Testis (tissue), 3 donors: ENCODE measurements around the gene KLHDC10. TPM values are rescaled to one million over a fixed set of nuclear protein-coding genes. Genes with fewer than 3 reads are reported as not detected.
A peak's percentile ranks its signal among the peaks of the same experiment; 100 is the strongest.

Source experiments
- DNase-seq: peaks from one replicate; pipeline ENCODE4 v3.0.0-alpha.2; 2019
- H3K27ac ChIP-seq, 2 donors: fragments of 200-600 bp; sonication (generic); one replicate each; pipeline ENCODE4 v1.5.1; 2019
- H3K27me3 ChIP-seq: fragments of 200-600 bp; sonication (generic); one replicate; pipeline ENCODE4 v1.5.1; 2019
- H3K36me3 ChIP-seq: fragments of 200-600 bp; sonication (generic); one replicate; pipeline ENCODE4 v1.5.1; 2017; ENCODE audit warnings: low read depth; ENCODE audit errors: missing control alignments
- H3K4me1 ChIP-seq: fragments of 200-600 bp; sonication (generic); one replicate; pipeline ENCODE4 v1.5.1; 2019
- H3K4me3 ChIP-seq, 2 donors: fragments of 200-600 bp; sonication (generic); one replicate each; pipeline ENCODE4 v1.5.1; 2017 to 2019
- H3K9me3 ChIP-seq: fragments of 200-600 bp; sonication (generic); one replicate; pipeline ENCODE4 v1.5.1; 2017
- POLR2A ChIP-seq: fragments of 450-650 bp; IDR thresholded peaks from one replicate; pipeline ENCODE4 v1.6.1; 2017; ENCODE audit warnings: antibody characterized with exemption, mild to moderate bottlenecking, moderate library complexity
- WGBS, 2 donors: methylation state at CpG; one replicate each; pipeline ENCODE4 v1.1.5; 2018; 5-methylcytosine and 5-hydroxymethylcytosine counted together
- intact Hi-C: fragments of 100-400 bp; cut with DNase I; formaldehyde crosslinking; loops from one replicate; pipeline ENCODE4 v1.15.1; 2023; ENCODE audit warnings: low total_unique reads
- polyA plus RNA-seq: library from polyadenylated mRNA; stranded (reverse); fragments of 350-450 nt; fragmentation: Illumina TruSeq; extraction: RNeasy Lipid Tissue Mini Kit (QIAGEN cat#74804); gene quantifications from one replicate; pipeline ENCODE4 v1.2.3, GENCODE V29; 2014; ENCODE audit warnings: low read depth, low replicate concordance; ENCODE audit not compliant: insufficient read depth
- total RNA-seq, 2 donors: library from RNA; depleted of rRNA; stranded (reverse); fragments of >200 nt; gene quantifications; one replicate each; pipeline ENCODE4 v1.2.3, GENCODE V29; 2016
- TF ChIP-seq, protein P1 (sequence below), 3 experiments: fragments of 450-650 bp in 2 of 3; fragments of 200-600 bp in 1 of 3; sonication (generic) in 1 of 3; IDR thresholded peaks; one replicate each; pipeline ENCODE4 v1.5.1; 2016 to 2019; ENCODE audit warnings: antibody characterized with exemption in 3 of 3, mild to moderate bottlenecking in 2 of 3, moderate library complexity in 1 of 3

The KLHDC10 gene
- total and polyA plus RNA-seq, 3 donors from 2014 or later: 38.4 to 122 (median 44.3) TPM

DNA sequence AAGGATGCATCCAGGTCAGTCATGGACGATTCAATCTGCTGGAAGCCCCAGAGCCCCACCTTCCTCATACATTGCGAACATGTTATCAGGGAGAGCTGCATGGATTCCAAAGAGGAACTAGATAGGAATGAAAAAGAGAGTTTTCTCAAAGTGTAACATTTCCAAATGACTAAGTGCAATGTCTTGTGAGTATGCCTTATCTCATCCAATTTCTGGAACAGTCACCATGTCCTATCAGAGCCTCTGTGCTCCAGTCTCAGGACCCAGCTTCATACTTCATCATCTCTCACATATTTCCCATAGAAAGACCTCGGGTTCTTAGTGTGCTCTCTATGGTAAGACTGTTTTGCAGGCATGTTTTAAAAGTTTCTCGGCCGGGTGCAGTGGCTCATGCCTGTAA is 45.9 kb upstream of the KLHDC10 start:
- Histone ChIP-seq H3K27me3 (no peaks in the 10 kb centered on the region), H3K9me3 (no peaks in the 10 kb centered on the region), H3K4me1 (no peaks in the 10 kb centered on the region), H3K4me3 (no peak overlapping the region), H3K36me3 (no peaks in the 10 kb centered on the region), H3K27ac (no peak overlapping the region)
- TF ChIP-seq, protein P1, sequence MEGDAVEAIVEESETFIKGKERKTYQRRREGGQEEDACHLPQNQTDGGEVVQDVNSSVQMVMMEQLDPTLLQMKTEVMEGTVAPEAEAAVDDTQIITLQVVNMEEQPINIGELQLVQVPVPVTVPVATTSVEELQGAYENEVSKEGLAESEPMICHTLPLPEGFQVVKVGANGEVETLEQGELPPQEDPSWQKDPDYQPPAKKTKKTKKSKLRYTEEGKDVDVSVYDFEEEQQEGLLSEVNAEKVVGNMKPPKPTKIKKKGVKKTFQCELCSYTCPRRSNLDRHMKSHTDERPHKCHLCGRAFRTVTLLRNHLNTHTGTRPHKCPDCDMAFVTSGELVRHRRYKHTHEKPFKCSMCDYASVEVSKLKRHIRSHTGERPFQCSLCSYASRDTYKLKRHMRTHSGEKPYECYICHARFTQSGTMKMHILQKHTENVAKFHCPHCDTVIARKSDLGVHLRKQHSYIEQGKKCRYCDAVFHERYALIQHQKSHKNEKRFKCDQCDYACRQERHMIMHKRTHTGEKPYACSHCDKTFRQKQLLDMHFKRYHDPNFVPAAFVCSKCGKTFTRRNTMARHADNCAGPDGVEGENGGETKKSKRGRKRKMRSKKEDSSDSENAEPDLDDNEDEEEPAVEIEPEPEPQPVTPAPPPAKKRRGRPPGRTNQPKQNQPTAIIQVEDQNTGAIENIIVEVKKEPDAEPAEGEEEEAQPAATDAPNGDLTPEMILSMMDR (IDR thresholded peaks at IDR 0.05): no peak
- no peak for TF ChIP-seq POLR2A
- 83 to 86% methylated on average over 5 of the region's 5 CpGs for WGBS, 2 donors
- intact Hi-C loops: no loop called here
- no peak for DNase-seq

DNA sequence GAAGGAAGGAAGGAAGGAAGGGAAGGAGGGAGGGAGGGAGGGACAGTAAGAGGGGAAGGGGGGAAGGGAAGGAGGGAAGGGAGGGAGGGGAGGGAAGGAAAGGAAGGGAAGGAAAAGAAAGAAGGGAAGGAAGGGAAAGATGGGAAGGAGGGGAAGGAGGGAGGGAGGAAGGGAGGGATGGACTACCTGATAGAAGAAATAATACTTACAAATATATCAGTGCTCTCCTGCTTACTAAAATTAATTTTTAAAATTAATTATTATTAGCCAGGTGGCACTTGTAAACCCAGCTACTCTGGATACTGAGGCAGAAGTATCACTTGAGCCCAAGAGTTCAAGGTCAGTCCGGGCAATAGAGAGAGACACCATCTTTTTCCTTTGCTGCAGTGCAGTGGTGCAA is 37.6 kb upstream of the KLHDC10 start:
- WGBS, 2 donors: 75 to 79% methylated on average over 1 of the region's 1 CpG
- DNase-seq: no peak
- no peaks in the 10 kb centered on the region for H3K36me3 ChIP-seq
- TF ChIP-seq, protein P1 (IDR thresholded peaks at IDR 0.05): no peak
- no peak for TF ChIP-seq POLR2A
- H3K4me1 ChIP-seq: no peaks in the 10 kb centered on the region
- H3K27ac ChIP-seq: no peak overlapping the region
- H3K27me3 ChIP-seq: no peaks in the 10 kb centered on the region
- no peak overlapping the region for H3K4me3 ChIP-seq
- no peaks in the 10 kb centered on the region for H3K9me3 ChIP-seq
- intact Hi-C loops: no loop called here

DNA sequence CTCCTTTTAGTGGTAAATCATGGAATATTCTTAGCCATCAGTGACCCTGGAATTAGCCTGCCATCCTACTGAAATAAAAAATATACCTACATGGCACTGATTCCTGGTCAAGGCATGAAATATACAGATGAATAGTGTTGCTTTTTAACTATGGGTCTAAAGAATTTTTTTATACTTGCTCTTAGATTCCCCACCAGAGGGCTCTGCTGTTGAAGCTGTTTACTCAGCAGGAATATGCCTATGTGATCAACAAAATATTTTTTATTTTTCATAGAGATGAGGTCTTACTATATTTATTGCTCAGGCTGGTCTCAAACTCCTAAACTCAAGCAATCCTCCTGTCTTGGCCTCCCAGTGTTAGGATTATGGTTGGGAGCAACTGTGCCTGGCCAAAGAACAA is 32.6 kb upstream of the KLHDC10 start:
- no peak for TF ChIP-seq POLR2A
- TF ChIP-seq, protein P1 (IDR thresholded peaks at IDR 0.05): peak in 1 of 3 experiments; percentile 37
- H3K4me3 ChIP-seq: no peak overlapping the region
- H3K9me3 ChIP-seq: no peaks in the 10 kb centered on the region
- no peaks in the 10 kb centered on the region for H3K4me1 ChIP-seq
- no peaks in the 10 kb centered on the region for H3K36me3 ChIP-seq
- DNase-seq: no peak
- H3K27me3 ChIP-seq: no peaks in the 10 kb centered on the region
- intact Hi-C loops: no loop called here
- H3K27ac ChIP-seq: no peak overlapping the region

DNA sequence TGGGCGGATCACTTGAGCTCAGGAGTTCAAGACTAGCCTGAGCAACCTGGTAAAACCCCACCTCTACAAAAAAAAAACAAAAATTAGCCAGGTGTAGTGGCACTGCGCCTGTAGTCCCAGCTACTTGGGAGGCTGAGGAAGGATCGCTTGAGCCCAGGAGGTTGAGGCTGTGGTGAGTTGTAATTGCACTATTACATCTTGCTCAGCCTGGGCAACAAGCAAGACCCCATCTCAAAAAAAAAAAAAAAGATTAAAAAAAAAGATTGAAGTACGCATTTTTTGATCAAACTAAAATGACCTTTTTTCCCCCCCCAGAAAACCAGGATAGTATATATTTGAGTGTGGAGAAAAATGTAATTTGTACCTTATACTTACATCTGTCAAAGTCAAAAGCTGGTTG is 29.8 kb upstream of the KLHDC10 start:
- Histone ChIP-seq H3K27me3 (no peaks in the 10 kb centered on the region), H3K4me1 (no peaks in the 10 kb centered on the region), H3K4me3 (no peak overlapping the region), H3K36me3 (no peaks in the 10 kb centered on the region), H3K27ac (no peak overlapping the region), H3K9me3 (no peaks in the 10 kb centered on the region)
- 93 to 97% methylated on average over 4 of the region's 4 CpGs for WGBS, 2 donors
- DNase-seq: no peak
- intact Hi-C loops: no loop called here
- no peak for TF ChIP-seq POLR2A
- TF ChIP-seq, protein P1 (IDR thresholded peaks at IDR 0.05): no peak

DNA sequence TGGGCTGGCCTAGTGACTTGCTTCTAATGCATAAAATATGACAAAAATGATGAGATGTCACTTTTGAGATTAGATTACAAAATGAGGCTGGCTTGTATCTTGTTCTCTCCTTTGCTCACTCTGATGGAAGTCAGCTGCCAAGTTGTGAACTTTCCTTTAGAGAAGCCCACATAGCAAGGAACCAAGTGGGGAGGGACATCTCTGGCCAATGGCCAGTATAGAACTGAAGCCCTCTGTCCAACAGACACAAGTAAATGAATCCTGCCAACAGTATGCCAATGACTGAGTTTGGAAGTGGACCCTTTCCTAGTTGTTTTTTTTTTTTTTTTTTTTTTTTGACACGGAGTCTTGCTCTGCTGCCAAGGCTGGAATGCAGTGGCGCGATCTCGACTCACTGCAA is 22.5 kb upstream of the KLHDC10 start:
- TF ChIP-seq POLR2A: no peak
- TF ChIP-seq, protein P1 (IDR thresholded peaks at IDR 0.05): no peak
- intact Hi-C loops: no loop called here
- no peak overlapping the region for H3K27ac ChIP-seq
- no peaks in the 10 kb centered on the region for H3K9me3 ChIP-seq
- H3K27me3 ChIP-seq: no peaks in the 10 kb centered on the region
- peaks cover 10% of the 10 kb centered on the region for H3K4me1 ChIP-seq
- H3K4me3 ChIP-seq: no peak overlapping the region
- 47 to 78% methylated on average over 4 of the region's 4 CpGs for WGBS, 2 donors
- DNase-seq: peak; percentile 82
- H3K36me3 ChIP-seq: no peaks in the 10 kb centered on the region
